CD4-positive, CD25-positive, alpha-beta regulatory T cell (primary cell): ENCODE data around the gene DLG2. TPM values are rescaled to one million over a fixed set of nuclear protein-coding genes. Genes with fewer than 3 reads are reported as not detected.

ENCODE experiments used
- ATAC-seq, 2 donors: fragments of 150-1000 bp; cut with Tn5 transposase; one replicate each; pipeline ENCODE4 v1.10.0; 2021; ENCODE audit warnings: low read depth in 2 of 2, moderate number of reproducible peaks in 2 of 2, moderate library complexity in 1 of 2
- DNase-seq, 3 donors: peaks; one replicate each; pipeline versions ENCODE4 v3.0.0 to v3.0.0-alpha.2; 2012 to 2022; ENCODE audit warnings: mixed read lengths in 1 of 3
- H3K27ac ChIP-seq: one replicate; pipeline ENCODE4 v1.7.0; 2013; ENCODE audit warnings: mild to moderate bottlenecking, low read length; ENCODE audit not compliant: insufficient read depth, poor library complexity, severe bottlenecking
- H3K27me3 ChIP-seq: one replicate; pipeline ENCODE4 v1.7.0; 2013; ENCODE audit warnings: low read length; ENCODE audit not compliant: control insufficient read depth, insufficient read depth
- H3K36me3 ChIP-seq: one replicate; pipeline ENCODE4 v1.7.0; 2013; ENCODE audit warnings: mild to moderate bottlenecking, low read length, moderate library complexity; ENCODE audit not compliant: control insufficient read depth, insufficient read depth
- H3K4me1 ChIP-seq: 2 replicates; pipeline ENCODE4 v1.7.0; 2013; ENCODE audit warnings: mild to moderate bottlenecking, low read length; ENCODE audit not compliant: insufficient read depth, control insufficient read depth, poor library complexity, severe bottlenecking
- H3K4me3 ChIP-seq: one replicate; pipeline ENCODE4 v1.7.0; 2013; ENCODE audit warnings: low read depth, mild to moderate bottlenecking, low read length, moderate library complexity
- H3K9me3 ChIP-seq, 2 experiments: 1 replicate in 1 of 2; 2 replicates in 1 of 2; pipeline ENCODE4 v1.7.0; 2013; ENCODE audit warnings: low read length in 2 of 2, mild to moderate bottlenecking in 1 of 2, moderate library complexity in 1 of 2; ENCODE audit not compliant: control insufficient read depth in 2 of 2
- H3K27ac Mint-ChIP-seq, 3 donors: one replicate each; pipeline ENCODE4 v1.8.0; 2020 to 2022; ENCODE audit warnings: mild to moderate bottlenecking in 3 of 3, mixed read lengths in 3 of 3, moderate library complexity in 2 of 3
- H3K27me3 Mint-ChIP-seq: one replicate; pipeline ENCODE4 v1.8.0; 2022; ENCODE audit warnings: mild to moderate bottlenecking, mixed read lengths
- H3K36me3 Mint-ChIP-seq: one replicate; pipeline ENCODE4 v1.8.0; 2020; ENCODE audit warnings: mixed read lengths
- H3K4me1 Mint-ChIP-seq, 4 donors: one replicate each; pipeline ENCODE4 v1.8.0; 2020 to 2022; ENCODE audit warnings: mixed read lengths in 4 of 4, mild to moderate bottlenecking in 1 of 4
- H3K4me3 Mint-ChIP-seq, 4 donors: one replicate each; pipeline ENCODE4 v1.8.0; 2020 to 2022; ENCODE audit warnings: mild to moderate bottlenecking in 4 of 4, mixed read lengths in 4 of 4, moderate library complexity in 3 of 4
- H3K9me3 Mint-ChIP-seq, 7 donors: one replicate each; pipeline ENCODE4 v1.8.0; 2020 to 2022; ENCODE audit warnings: mixed read lengths in 7 of 7, mild to moderate bottlenecking in 3 of 7, moderate library complexity in 2 of 7
- polyA plus RNA-seq, 4 donors: library from polyadenylated mRNA; unstranded; fragments of 300-500 nt; fragmentation: Illumina TruSeq; gene quantifications; one replicate each; pipeline ENCODE4 v1.2.3, GENCODE V29; 2021
- total RNA-seq: library from RNA; stranded (reverse); gene quantifications from one replicate; pipeline ENCODE4 v1.2.3, GENCODE V29; 2022

DLG2 gene
- total and polyA plus RNA-seq, 5 donors from 2014 or later, result 0.26 to 2.0 (median 0.94) TPM

- no peak overlapping the region for H3K4me3 Mint-ChIP-seq
- no peaks in the 10 kb centered on the region for H3K27me3 ChIP-seq
- H3K4me3 ChIP-seq, result no peak overlapping the region
- no peak overlapping the region for H3K27ac Mint-ChIP-seq
- DNase-seq (no peak), ATAC-seq (no peak)
- H3K36me3 ChIP-seq, result no peaks in the 10 kb centered on the region
- no peaks in the 10 kb centered on the region for H3K4me1 ChIP-seq
- no peaks in the 10 kb centered on the region for H3K9me3 ChIP-seq
- H3K4me1 Mint-ChIP-seq, result no peaks in the 10 kb centered on the region
- H3K9me3 Mint-ChIP-seq, result peaks cover 1 to 11% (median 5%) of the 10 kb centered on the region in 7 donors
- H3K36me3 Mint-ChIP-seq, result no peaks in the 10 kb centered on the region
- H3K27me3 Mint-ChIP-seq, result no peaks in the 10 kb centered on the region
- no peak overlapping the region for H3K27ac ChIP-seq
These were observed 1570.3 kb downstream of the DLG2 start for GRCh38 chr11:84056653-84057376.

- no peak overlapping the region for H3K4me3 Mint-ChIP-seq
- no peaks in the 10 kb centered on the region for H3K36me3 Mint-ChIP-seq
- DNase-seq (no peak), ATAC-seq (no peak)
- peaks cover 0 to 28% (median 9%) of the 10 kb centered on the region in 7 donors for H3K9me3 Mint-ChIP-seq
- H3K27me3 ChIP-seq, result no peaks in the 10 kb centered on the region
- H3K4me3 ChIP-seq, result no peak overlapping the region
- H3K27ac ChIP-seq, result no peak overlapping the region
- no peaks in the 10 kb centered on the region for H3K27me3 Mint-ChIP-seq
- no peak overlapping the region for H3K27ac Mint-ChIP-seq
- peaks cover 0 to 4% of the 10 kb centered on the region in 2 experiments for H3K9me3 ChIP-seq
- no peaks in the 10 kb centered on the region for H3K4me1 Mint-ChIP-seq
- H3K4me1 ChIP-seq, result no peaks in the 10 kb centered on the region
- no peaks in the 10 kb centered on the region for H3K36me3 ChIP-seq
These were observed 1582.0 kb downstream of the DLG2 start for GRCh38 chr11:84045146-84045545.

GRCh38 chr11:84044706-84045105 lies 1582.4 kb downstream of the DLG2 start:
- H3K27me3 Mint-ChIP-seq, result no peaks in the 10 kb centered on the region
- no peak overlapping the region for H3K27ac ChIP-seq
- no peak overlapping the region for H3K4me3 ChIP-seq
- peaks cover 0 to 24% (median 6%) of the 10 kb centered on the region in 7 donors for H3K9me3 Mint-ChIP-seq
- H3K4me3 Mint-ChIP-seq, result no peak overlapping the region
- no peak overlapping the region for H3K27ac Mint-ChIP-seq
- H3K36me3 Mint-ChIP-seq, result no peaks in the 10 kb centered on the region
- no peaks in the 10 kb centered on the region for H3K27me3 ChIP-seq
- no peaks in the 10 kb centered on the region for H3K36me3 ChIP-seq
- H3K9me3 ChIP-seq, result peaks cover 0 to 4% of the 10 kb centered on the region in 2 experiments
- DNase-seq (no peak), ATAC-seq (no peak)
- H3K4me1 ChIP-seq, result no peaks in the 10 kb centered on the region
- no peaks in the 10 kb centered on the region for H3K4me1 Mint-ChIP-seq

GRCh38 chr11:84036664-84037194 lies 1590.4 kb downstream of the DLG2 start:
- Histone ChIP-seq H3K27me3 (no peaks in the 10 kb centered on the region), H3K9me3 (no peaks in the 10 kb centered on the region), H3K36me3 (no peaks in the 10 kb centered on the region), H3K4me3 (no peak overlapping the region), H3K4me1 (no peaks in the 10 kb centered on the region), H3K27ac (no peak overlapping the region)
- DNase-seq (no peak), ATAC-seq (no peak)
- Mint-ChIP-seq H3K27me3 (no peaks in the 10 kb centered on the region), H3K36me3 (no peaks in the 10 kb centered on the region), H3K27ac (no peak overlapping the region), H3K9me3 (peaks cover 4 to 11% (median 8%) of the 10 kb centered on the region in 7 donors), H3K4me3 (no peak overlapping the region), H3K4me1 (no peaks in the 10 kb centered on the region)

GRCh38 chr11:84035645-84036044 lies 1591.5 kb downstream of the DLG2 start:
- Mint-ChIP-seq H3K9me3 (peaks cover 6 to 16% (median 10%) of the 10 kb centered on the region in 7 donors), H3K36me3 (no peaks in the 10 kb centered on the region), H3K4me3 (peak overlapping the region in 1 of 4 donors; percentile 11), H3K4me1 (no peaks in the 10 kb centered on the region), H3K27me3 (no peaks in the 10 kb centered on the region), H3K27ac (no peak overlapping the region)
- Histone ChIP-seq H3K9me3 (no peaks in the 10 kb centered on the region), H3K36me3 (no peaks in the 10 kb centered on the region), H3K4me3 (no peak overlapping the region), H3K4me1 (no peaks in the 10 kb centered on the region), H3K27ac (no peak overlapping the region), H3K27me3 (no peaks in the 10 kb centered on the region)
- DNase-seq (no peak), ATAC-seq (no peak)

- no peak for ATAC-seq
- peaks cover 8 to 18% (median 10%) of the 10 kb centered on the region in 7 donors for H3K9me3 Mint-ChIP-seq
These were observed 1592.7 kb downstream of the DLG2 start for GRCh38 chr11:84034484-84034883.

GRCh38 chr11:84024266-84024665 lies 1602.9 kb downstream of the DLG2 start:
- H3K27me3 ChIP-seq, result no peaks in the 10 kb centered on the region
- H3K27ac ChIP-seq, result no peak overlapping the region
- H3K4me3 Mint-ChIP-seq, result no peak overlapping the region
- no peaks in the 10 kb centered on the region for H3K36me3 ChIP-seq
- no peaks in the 10 kb centered on the region for H3K36me3 Mint-ChIP-seq
- DNase-seq (no peak), ATAC-seq (no peak)
- no peaks in the 10 kb centered on the region for H3K4me1 Mint-ChIP-seq
- H3K27ac Mint-ChIP-seq, result no peak overlapping the region
- H3K27me3 Mint-ChIP-seq, result no peaks in the 10 kb centered on the region
- no peaks in the 10 kb centered on the region for H3K4me1 ChIP-seq
- no peak overlapping the region for H3K4me3 ChIP-seq
- no peaks in the 10 kb centered on the region for H3K9me3 ChIP-seq
- peaks cover 1 to 8% (median 7%) of the 10 kb centered on the region in 7 donors for H3K9me3 Mint-ChIP-seq

More at GRCh38 chr11:84034484-84034883, 1592.7 kb downstream of the DLG2 start:
- Histone ChIP-seq H3K4me3 (no peak overlapping the region), H3K4me1 (no peaks in the 10 kb centered on the region), H3K27me3 (no peaks in the 10 kb centered on the region), H3K27ac (no peak overlapping the region), H3K9me3 (no peaks in the 10 kb centered on the region), H3K36me3 (no peaks in the 10 kb centered on the region)
- no peaks in the 10 kb centered on the region for H3K27me3 Mint-ChIP-seq
- no peak overlapping the region for H3K27ac Mint-ChIP-seq
- H3K4me3 Mint-ChIP-seq, result no peak overlapping the region
- no peaks in the 10 kb centered on the region for H3K36me3 Mint-ChIP-seq
- DNase-seq, result no peak
- H3K4me1 Mint-ChIP-seq, result no peaks in the 10 kb centered on the region

- Histone ChIP-seq H3K27me3 (no peaks in the 10 kb centered on the region), H3K36me3 (no peaks in the 10 kb centered on the region), H3K9me3 (no peaks in the 10 kb centered on the region), H3K4me3 (no peak overlapping the region), H3K27ac (no peak overlapping the region), H3K4me1 (no peaks in the 10 kb centered on the region)
- H3K36me3 Mint-ChIP-seq, result no peaks in the 10 kb centered on the region
- H3K9me3 Mint-ChIP-seq, result peaks cover 1 to 9% (median 4%) of the 10 kb centered on the region in 7 donors
- no peaks in the 10 kb centered on the region for H3K27me3 Mint-ChIP-seq
- H3K4me3 Mint-ChIP-seq, result no peak overlapping the region
- ATAC-seq, result no peak
- H3K27ac Mint-ChIP-seq, result no peak overlapping the region
- H3K4me1 Mint-ChIP-seq, result no peaks in the 10 kb centered on the region
- DNase-seq, result no peak
These were observed 1604.4 kb downstream of the DLG2 start for GRCh38 chr11:84022695-84023094.
